ENCODE results near the gene NDE1. TPM values are rescaled to one million over a fixed set of nuclear protein-coding genes. Genes with fewer than 3 reads are reported as not detected.
"Not testable (repeated sequence)": the region's sequence is repeated elsewhere in the genome, so short reads cannot be mapped to it uniquely, and the experiment has no call there.

NDE1 gene
- total and polyA plus RNA-seq, 2 of the 8 experiments (the other 6 are each of a cell fraction or from before 2014, with no cell fraction given): 13.3 to 41.3 TPM

- H3K4me1 ChIP-seq (replicated peaks in 1 of 4; ENCODE audit: control insufficient read depth in 3 of 4, insufficient read depth in 4 of 4, low read length in 3 of 4); H3K9me3 ChIP-seq (ENCODE audit: insufficient read depth in 2 of 2, low read depth in 1 of 2, low read length in 1 of 2); CTCF ChIA-PET (ENCODE audit: partially characterized antibody): not testable (repeated sequence)
Observed at GRCh38 chr16:15646557-15647293, 3.3 kb upstream of the NDE1 start.

More at GRCh38 chr16:15646557-15647293, 3.3 kb upstream of the NDE1 start:
- H3K4ac ChIP-seq (replicated peaks; ENCODE audit: insufficient read length, low read depth, low read length); H2BK20ac ChIP-seq (ENCODE audit: low read length); H4K20me1 ChIP-seq (replicated peaks in 1 of 2; ENCODE audit: control insufficient read depth in 1 of 2, insufficient read depth in 2 of 2, low read length in 2 of 2); H3K23ac ChIP-seq (ENCODE audit: insufficient read length); H3K23me2 ChIP-seq (ENCODE audit: low read depth, low read length); H4K8ac ChIP-seq (ENCODE audit: extremely low read depth, insufficient read depth, low read length); H3K27ac ChIP-seq (ENCODE audit: low read depth, low read length); H3K27me3 ChIP-seq (replicated peaks in 1 of 4; ENCODE audit: control insufficient read depth in 3 of 4, extremely low read depth in 1 of 4, insufficient read depth in 3 of 4, low read length in 3 of 4); H3K14ac ChIP-seq (ENCODE audit: insufficient read length); H3K18ac ChIP-seq (ENCODE audit: extremely low read depth, low read length); H3K4me2 ChIP-seq (ENCODE audit: insufficient read depth in 1 of 2, low read depth in 2 of 2, low read length in 2 of 2); H3K36me3 ChIP-seq (ENCODE audit: control insufficient read depth in 2 of 4, insufficient read depth in 4 of 4, low read length in 3 of 4); H3K56ac ChIP-seq (replicated peaks; ENCODE audit: insufficient read length, low read depth, low read length); H2BK15ac ChIP-seq (ENCODE audit: low read length); H3K4me3 ChIP-seq (ENCODE audit: extremely low read depth in 1 of 4, insufficient read depth in 2 of 4, low read depth in 3 of 4, low read length in 4 of 4); H2BK120ac ChIP-seq (replicated peaks; ENCODE audit: low read depth, low read length); H3K79me2 ChIP-seq (ENCODE audit: control insufficient read depth in 1 of 2, insufficient read depth in 2 of 2, low read length in 2 of 2); H2BK5ac ChIP-seq (ENCODE audit: low read depth, low read length); H4K5ac ChIP-seq (ENCODE audit: insufficient read length, low read depth, low read length); H4K91ac ChIP-seq (replicated peaks; ENCODE audit: insufficient read length, low read length); DNase-seq (ENCODE audit: low read depth in 1 of 2, low spot score in 2 of 2); H2AK5ac ChIP-seq (ENCODE audit: low read depth, low read length); POLR2A ChIA-PET (ENCODE audit: partially characterized antibody); H2BK12ac ChIP-seq (ENCODE audit: low read depth, low read length); FAIRE-seq; H3K79me1 ChIP-seq (ENCODE audit: low read depth, low read length); H3K9ac ChIP-seq (replicated peaks in 1 of 4; ENCODE audit: extremely low read depth in 1 of 4, low read depth in 3 of 4, low read length in 3 of 4); H2AFZ ChIP-seq (ENCODE audit: low read length): not testable (repeated sequence)
- 87% methylated on average over 12 of the region's 13 CpGs; no CpG with 5 or more reads in 1 of the 2 experiments for WGBS, 2 experiments (ENCODE audit: extremely low coverage in 1 of 2, insufficient coverage in 1 of 2, insufficient read length in 1 of 2, insufficient replicate concordance in 2 of 2, low coverage in 1 of 2, low lambda C conversion rate in 2 of 2, missing lambda C conversion rate in 1 of 2)

Measured in H1 (cell line).